HFFc6 (cell line): ENCODE results near the gene RASGRP3. TPM values are rescaled to one million over a fixed set of nuclear protein-coding genes. Genes with fewer than 3 reads are reported as not detected.

Source experiments
- DNase-seq: peaks from one replicate; pipeline ENCODE4 v3.0.0-alpha.2; 2018
- H3K27ac Mint-ChIP-seq: 2 replicates; pipeline ENCODE4 v1.8.0; 2020; ENCODE audit warnings: mild to moderate bottlenecking, mixed read lengths
- H3K27me3 Mint-ChIP-seq: 2 replicates; pipeline ENCODE4 v1.8.0; 2021; ENCODE audit warnings: mild to moderate bottlenecking, moderate library complexity, mixed read lengths; ENCODE audit not compliant: insufficient read depth
- H3K36me3 Mint-ChIP-seq: 2 replicates; pipeline ENCODE4 v1.8.0; 2021; ENCODE audit warnings: low read depth, mixed read lengths
- H3K4me1 Mint-ChIP-seq: 2 replicates; pipeline ENCODE4 v1.8.0; 2020; ENCODE audit warnings: low read depth, mixed read lengths
- H3K4me3 Mint-ChIP-seq: 2 replicates; pipeline ENCODE4 v1.8.0; 2020; ENCODE audit warnings: mild to moderate bottlenecking, moderate library complexity, mixed read lengths
- H3K9me3 Mint-ChIP-seq: 2 replicates; pipeline ENCODE4 v1.8.0; 2020; ENCODE audit warnings: mild to moderate bottlenecking, mixed read lengths
- CTCF ChIP-seq: fragments of 200-600 bp; sonication (generic); IDR thresholded peaks from 2 replicates; pipeline ENCODE4 v1.5.0; 2021; ENCODE audit warnings: antibody characterized with exemption, mild to moderate bottlenecking
- total RNA-seq, 6 experiments: library from RNA; stranded (reverse); fragmentation: NEBNext Ultra II Directional; extraction: Animal tissue kit (Norgen Biotek cat#: 25700); gene quantifications; 2 replicates in 1 of 6; 3 replicates in 5 of 6; pipeline ENCODE4 v1.2.3, GENCODE V29; 2021

Gene RASGRP3
- total RNA-seq, 6 experiments from 2014 or later, result 1.7 to 4.6 (median 3.0) TPM

- H3K27me3 Mint-ChIP-seq, result no peaks in the 10 kb centered on the region; the same call in 1 of the 2 replicates
- H3K36me3 Mint-ChIP-seq, result peaks cover 5% of the 10 kb centered on the region; the same call in 1 of the 2 replicates
- H3K9me3 Mint-ChIP-seq, result no peaks in the 10 kb centered on the region
- peak; percentile 29 for DNase-seq
- no peak for TF ChIP-seq CTCF
- H3K4me1 Mint-ChIP-seq, result peaks cover 26% of the 10 kb centered on the region
- no peak overlapping the region for H3K4me3 Mint-ChIP-seq
- H3K27ac Mint-ChIP-seq, result peak overlapping the region; percentile 10
Measured at GRCh38 chr2:33511141-33511540, 34.7 kb downstream of the RASGRP3 start.

DNA sequence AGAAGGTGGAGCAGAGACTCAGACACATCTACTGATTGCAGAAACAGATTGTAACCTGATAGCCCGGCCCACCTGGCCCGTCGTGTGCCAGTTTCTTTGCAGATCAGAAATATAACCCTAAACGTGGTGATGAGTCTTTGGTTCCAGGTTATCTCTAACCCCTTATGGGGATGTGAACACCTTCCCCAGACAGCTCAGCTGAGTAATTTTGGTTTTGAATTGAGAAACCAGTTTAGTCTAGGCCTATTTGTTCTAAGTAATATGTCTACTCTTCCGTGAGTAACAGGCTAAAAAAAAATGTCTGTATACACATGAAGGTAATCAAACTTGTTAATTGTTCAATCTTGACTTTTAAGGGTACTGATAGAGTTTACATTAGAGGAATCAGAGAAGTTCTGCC, 35.7 kb downstream of the RASGRP3 start:
- H3K4me3 Mint-ChIP-seq, result no peak overlapping the region
- no peaks in the 10 kb centered on the region for H3K27me3 Mint-ChIP-seq
- no peak overlapping the region for H3K27ac Mint-ChIP-seq
- peaks cover 26% of the 10 kb centered on the region for H3K4me1 Mint-ChIP-seq
- DNase-seq, result no peak
- no peak for TF ChIP-seq CTCF
- peaks cover 5% of the 10 kb centered on the region; the same call in 1 of the 2 replicates for H3K36me3 Mint-ChIP-seq
- H3K9me3 Mint-ChIP-seq, result no peaks in the 10 kb centered on the region

DNA sequence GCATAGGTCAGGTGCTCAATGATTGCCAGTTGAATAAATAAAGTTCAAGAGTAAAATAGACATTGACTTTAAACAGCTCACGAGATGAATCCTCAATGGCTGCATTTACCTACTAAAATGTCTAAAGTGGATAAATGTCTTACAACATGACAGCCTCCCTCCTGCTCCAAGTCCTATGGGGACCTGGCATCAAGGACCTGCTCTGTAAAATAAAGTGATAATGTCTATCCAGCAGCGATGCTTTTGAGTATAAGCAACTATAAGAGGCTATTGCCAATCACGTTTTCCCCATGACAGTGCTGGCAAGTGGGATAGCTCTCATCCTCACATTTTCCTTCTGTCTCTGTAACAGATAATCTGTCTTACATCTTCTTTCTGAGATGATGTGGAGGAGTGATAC, 37.0 kb downstream of the RASGRP3 start:
- no peak for TF ChIP-seq CTCF
- no peaks in the 10 kb centered on the region for H3K9me3 Mint-ChIP-seq
- peaks cover 5% of the 10 kb centered on the region; the same call in 1 of the 2 replicates for H3K36me3 Mint-ChIP-seq
- no peaks in the 10 kb centered on the region for H3K27me3 Mint-ChIP-seq
- no peak for DNase-seq
- no peak overlapping the region for H3K27ac Mint-ChIP-seq
- H3K4me1 Mint-ChIP-seq, result peaks cover 26% of the 10 kb centered on the region
- H3K4me3 Mint-ChIP-seq, result no peak overlapping the region

DNA sequence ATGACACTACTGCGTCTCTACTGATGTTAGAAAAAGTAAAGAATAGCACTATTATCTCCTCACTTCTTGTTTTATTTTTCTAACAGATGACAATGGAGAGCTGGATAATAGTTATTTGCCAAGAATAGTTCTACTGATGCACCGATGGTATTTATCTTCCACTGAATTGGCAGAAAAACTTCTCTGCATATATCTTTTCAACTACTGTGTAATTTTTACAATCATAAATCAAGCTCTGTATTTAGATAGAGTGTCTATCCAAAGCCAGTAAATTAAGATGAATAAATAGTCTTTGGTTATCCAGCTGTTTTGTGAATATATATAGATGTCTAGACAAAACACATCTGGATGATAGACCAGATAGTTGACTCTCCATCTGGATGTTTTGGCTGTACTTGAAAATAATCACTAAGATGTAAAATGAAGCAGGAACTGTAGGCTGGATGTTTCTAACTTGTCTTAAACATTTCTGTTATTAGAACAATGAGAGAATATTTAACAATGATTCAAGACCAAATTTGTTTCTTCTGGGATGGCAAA, 40.1 kb downstream of the RASGRP3 start:
- no peaks in the 10 kb centered on the region for H3K9me3 Mint-ChIP-seq
- no peak for DNase-seq
- no peak overlapping the region for H3K27ac Mint-ChIP-seq
- no peak for TF ChIP-seq CTCF
- peaks cover 3% of the 10 kb centered on the region; the same call in 1 of the 2 replicates for H3K4me1 Mint-ChIP-seq
- H3K36me3 Mint-ChIP-seq, result peaks cover 5% of the 10 kb centered on the region; the same call in 1 of the 2 replicates
- H3K27me3 Mint-ChIP-seq, result no peaks in the 10 kb centered on the region
- H3K4me3 Mint-ChIP-seq, result no peak overlapping the region

GRCh38 chr2:33518200-33518599, 41.8 kb downstream of the RASGRP3 start:
- no peaks in the 10 kb centered on the region for H3K4me1 Mint-ChIP-seq
- no peak overlapping the region for H3K27ac Mint-ChIP-seq
- peaks cover 8% of the 10 kb centered on the region; the same call in 1 of the 2 replicates for H3K36me3 Mint-ChIP-seq
- no peak overlapping the region for H3K4me3 Mint-ChIP-seq
- peaks cover 2% of the 10 kb centered on the region; the same call in 1 of the 2 replicates for H3K27me3 Mint-ChIP-seq
- no peak for TF ChIP-seq CTCF
- H3K9me3 Mint-ChIP-seq, result no peaks in the 10 kb centered on the region
- no peak for DNase-seq
